ENCODE results near the gene CLEC17A.

CLEC17A gene

DNA sequence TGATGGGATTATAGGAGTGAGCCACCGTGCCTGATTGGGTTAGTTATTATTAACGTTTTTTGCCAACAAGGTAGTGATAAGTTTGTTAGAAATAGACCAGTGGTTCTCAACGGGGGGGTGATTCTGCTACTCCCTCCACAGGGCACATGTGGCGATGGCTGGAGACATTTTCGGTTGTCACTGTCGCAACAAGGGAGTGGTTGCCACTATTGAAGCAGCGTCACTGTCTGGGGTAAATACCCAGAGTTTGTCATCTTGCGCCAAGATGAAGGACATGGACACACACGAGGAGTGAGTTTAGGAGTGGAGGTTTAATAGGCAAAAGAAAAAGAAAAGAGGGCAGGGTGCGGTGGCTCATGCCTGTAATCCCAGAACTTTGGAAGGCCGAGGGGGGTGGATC is 72.8 kb downstream of the CLEC17A start:
- no peak for DNase-seq

DNA sequence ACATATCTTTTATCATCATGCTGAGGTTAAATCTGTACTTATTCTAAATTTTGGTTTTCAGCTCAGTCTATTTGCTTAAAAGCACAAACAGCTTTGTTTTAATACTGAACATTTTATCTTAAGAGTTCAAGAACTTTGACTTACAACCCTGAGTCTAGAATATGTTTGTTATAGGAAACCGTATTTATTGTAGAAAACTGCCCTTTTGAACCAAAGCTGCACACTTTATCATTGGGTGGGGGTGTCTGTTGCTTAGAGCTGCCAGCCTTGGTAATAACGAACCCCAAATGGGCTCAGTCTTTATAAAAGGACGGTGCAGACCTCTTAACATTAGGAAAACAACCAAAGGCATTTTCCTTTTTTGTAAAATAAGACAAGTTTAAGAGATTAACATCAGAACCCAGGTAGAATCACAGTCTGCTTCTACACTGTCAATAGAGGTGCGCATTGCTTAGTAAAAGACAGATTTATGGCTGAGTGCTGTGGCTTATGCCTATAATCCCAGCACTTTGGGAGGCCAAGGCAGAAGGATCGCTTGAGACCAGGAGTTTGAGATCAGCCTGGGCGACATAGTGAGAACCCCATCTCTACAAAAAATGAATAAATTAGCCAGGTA is 77.1 kb downstream of the CLEC17A start:
- DNase-seq = no peak

DNA sequence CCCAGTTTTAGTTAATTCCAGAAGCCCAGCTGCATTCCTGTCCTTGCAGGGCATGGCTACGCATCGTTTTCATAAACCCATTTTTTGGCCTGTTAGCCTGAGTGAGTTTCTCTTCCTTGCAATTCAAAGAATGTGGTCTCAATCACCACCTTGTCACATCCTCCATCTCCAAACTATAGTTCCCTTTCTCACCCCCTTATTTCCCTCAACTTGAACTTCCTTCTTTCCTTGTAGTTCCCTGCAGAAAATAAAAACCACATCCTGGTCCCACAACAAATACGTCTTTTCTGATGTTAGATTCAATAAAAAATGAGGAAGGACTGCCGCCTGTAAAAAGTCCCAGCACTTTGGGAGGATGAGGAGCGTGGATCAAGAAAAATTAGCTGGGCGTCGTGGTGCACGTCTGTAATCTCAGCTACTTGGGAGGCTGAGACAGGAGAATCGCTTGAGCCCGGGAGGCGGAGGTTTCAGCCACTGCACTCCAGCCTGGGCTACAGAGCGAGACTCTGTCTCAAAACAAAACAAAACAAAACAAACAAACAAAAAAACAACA is 78.6 kb downstream of the CLEC17A start:
- DNase-seq = no peak

All from NCI-H524 (cell line).